Measurements from ENCODE around the gene LRRC8C. TPM values are rescaled to one million over a fixed set of nuclear protein-coding genes. Genes with fewer than 3 reads are reported as not detected.

Gene LRRC8C
- total and polyA plus RNA-seq, 2 of the 8 experiments (the other 6 are each of a cell fraction or from before 2014, with no cell fraction given): 1.1 to 2.1 TPM

DNA sequence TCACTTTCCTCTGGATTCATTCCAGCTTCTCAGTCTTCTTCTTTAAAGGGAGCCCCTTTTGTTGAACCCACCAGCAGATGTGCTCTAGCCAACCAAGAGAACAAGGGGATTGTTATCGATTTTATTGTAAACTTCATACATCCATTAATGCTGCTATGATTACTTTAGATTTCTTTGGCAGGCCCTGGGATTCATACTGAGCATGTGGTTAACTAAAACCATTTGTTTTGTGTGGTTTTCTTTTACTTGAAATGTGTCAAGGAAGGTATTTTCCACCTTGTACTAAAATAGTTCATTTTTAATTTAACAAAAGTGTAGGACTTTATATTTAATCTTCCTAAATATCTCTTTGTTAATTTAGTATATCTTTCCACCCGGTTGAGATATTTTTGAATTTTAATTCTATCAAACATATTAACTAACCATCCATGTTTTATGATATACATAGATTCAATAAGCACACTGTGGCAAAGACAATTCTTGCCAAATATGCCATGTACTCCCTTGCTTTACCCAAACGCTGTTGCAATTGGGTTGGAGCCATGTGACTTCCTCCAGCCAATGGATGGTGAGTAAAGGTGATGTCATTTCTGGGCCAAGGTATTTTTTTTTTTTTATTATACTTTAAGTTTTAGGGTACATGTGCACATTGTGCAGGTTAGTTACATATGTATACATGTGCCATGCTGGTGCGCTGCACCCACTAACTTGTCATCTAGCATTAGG, 113.7 kb downstream of the LRRC8C start (continued):
- TF ChIP-seq, protein P1, sequence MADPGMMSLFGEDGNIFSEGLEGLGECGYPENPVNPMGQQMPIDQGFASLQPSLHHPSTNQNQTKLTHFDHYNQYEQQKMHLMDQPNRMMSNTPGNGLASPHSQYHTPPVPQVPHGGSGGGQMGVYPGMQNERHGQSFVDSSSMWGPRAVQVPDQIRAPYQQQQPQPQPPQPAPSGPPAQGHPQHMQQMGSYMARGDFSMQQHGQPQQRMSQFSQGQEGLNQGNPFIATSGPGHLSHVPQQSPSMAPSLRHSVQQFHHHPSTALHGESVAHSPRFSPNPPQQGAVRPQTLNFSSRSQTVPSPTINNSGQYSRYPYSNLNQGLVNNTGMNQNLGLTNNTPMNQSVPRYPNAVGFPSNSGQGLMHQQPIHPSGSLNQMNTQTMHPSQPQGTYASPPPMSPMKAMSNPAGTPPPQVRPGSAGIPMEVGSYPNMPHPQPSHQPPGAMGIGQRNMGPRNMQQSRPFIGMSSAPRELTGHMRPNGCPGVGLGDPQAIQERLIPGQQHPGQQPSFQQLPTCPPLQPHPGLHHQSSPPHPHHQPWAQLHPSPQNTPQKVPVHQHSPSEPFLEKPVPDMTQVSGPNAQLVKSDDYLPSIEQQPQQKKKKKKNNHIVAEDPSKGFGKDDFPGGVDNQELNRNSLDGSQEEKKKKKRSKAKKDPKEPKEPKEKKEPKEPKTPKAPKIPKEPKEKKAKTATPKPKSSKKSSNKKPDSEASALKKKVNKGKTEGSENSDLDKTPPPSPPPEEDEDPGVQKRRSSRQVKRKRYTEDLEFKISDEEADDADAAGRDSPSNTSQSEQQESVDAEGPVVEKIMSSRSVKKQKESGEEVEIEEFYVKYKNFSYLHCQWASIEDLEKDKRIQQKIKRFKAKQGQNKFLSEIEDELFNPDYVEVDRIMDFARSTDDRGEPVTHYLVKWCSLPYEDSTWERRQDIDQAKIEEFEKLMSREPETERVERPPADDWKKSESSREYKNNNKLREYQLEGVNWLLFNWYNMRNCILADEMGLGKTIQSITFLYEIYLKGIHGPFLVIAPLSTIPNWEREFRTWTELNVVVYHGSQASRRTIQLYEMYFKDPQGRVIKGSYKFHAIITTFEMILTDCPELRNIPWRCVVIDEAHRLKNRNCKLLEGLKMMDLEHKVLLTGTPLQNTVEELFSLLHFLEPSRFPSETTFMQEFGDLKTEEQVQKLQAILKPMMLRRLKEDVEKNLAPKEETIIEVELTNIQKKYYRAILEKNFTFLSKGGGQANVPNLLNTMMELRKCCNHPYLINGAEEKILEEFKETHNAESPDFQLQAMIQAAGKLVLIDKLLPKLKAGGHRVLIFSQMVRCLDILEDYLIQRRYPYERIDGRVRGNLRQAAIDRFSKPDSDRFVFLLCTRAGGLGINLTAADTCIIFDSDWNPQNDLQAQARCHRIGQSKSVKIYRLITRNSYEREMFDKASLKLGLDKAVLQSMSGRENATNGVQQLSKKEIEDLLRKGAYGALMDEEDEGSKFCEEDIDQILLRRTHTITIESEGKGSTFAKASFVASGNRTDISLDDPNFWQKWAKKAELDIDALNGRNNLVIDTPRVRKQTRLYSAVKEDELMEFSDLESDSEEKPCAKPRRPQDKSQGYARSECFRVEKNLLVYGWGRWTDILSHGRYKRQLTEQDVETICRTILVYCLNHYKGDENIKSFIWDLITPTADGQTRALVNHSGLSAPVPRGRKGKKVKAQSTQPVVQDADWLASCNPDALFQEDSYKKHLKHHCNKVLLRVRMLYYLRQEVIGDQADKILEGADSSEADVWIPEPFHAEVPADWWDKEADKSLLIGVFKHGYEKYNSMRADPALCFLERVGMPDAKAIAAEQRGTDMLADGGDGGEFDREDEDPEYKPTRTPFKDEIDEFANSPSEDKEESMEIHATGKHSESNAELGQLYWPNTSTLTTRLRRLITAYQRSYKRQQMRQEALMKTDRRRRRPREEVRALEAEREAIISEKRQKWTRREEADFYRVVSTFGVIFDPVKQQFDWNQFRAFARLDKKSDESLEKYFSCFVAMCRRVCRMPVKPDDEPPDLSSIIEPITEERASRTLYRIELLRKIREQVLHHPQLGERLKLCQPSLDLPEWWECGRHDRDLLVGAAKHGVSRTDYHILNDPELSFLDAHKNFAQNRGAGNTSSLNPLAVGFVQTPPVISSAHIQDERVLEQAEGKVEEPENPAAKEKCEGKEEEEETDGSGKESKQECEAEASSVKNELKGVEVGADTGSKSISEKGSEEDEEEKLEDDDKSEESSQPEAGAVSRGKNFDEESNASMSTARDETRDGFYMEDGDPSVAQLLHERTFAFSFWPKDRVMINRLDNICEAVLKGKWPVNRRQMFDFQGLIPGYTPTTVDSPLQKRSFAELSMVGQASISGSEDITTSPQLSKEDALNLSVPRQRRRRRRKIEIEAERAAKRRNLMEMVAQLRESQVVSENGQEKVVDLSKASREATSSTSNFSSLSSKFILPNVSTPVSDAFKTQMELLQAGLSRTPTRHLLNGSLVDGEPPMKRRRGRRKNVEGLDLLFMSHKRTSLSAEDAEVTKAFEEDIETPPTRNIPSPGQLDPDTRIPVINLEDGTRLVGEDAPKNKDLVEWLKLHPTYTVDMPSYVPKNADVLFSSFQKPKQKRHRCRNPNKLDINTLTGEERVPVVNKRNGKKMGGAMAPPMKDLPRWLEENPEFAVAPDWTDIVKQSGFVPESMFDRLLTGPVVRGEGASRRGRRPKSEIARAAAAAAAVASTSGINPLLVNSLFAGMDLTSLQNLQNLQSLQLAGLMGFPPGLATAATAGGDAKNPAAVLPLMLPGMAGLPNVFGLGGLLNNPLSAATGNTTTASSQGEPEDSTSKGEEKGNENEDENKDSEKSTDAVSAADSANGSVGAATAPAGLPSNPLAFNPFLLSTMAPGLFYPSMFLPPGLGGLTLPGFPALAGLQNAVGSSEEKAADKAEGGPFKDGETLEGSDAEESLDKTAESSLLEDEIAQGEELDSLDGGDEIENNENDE (IDR thresholded peaks at IDR 0.05; ENCODE audit: insufficient replicate concordance, low read length): no peak
- TF ChIP-seq, protein P2, sequence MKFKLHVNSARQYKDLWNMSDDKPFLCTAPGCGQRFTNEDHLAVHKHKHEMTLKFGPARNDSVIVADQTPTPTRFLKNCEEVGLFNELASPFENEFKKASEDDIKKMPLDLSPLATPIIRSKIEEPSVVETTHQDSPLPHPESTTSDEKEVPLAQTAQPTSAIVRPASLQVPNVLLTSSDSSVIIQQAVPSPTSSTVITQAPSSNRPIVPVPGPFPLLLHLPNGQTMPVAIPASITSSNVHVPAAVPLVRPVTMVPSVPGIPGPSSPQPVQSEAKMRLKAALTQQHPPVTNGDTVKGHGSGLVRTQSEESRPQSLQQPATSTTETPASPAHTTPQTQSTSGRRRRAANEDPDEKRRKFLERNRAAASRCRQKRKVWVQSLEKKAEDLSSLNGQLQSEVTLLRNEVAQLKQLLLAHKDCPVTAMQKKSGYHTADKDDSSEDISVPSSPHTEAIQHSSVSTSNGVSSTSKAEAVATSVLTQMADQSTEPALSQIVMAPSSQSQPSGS (IDR thresholded peaks at IDR 0.05; ENCODE audit: low read length): no peak
- TF ChIP-seq SRF (IDR thresholded peaks at IDR 0.05; ENCODE audit: low read depth, low read length) (no peak), RBBP5 (IDR thresholded peaks at IDR 0.05; ENCODE audit: borderline replicate concordance, low read depth, low read length) (no peak)
- TF ChIP-seq, protein P3, sequence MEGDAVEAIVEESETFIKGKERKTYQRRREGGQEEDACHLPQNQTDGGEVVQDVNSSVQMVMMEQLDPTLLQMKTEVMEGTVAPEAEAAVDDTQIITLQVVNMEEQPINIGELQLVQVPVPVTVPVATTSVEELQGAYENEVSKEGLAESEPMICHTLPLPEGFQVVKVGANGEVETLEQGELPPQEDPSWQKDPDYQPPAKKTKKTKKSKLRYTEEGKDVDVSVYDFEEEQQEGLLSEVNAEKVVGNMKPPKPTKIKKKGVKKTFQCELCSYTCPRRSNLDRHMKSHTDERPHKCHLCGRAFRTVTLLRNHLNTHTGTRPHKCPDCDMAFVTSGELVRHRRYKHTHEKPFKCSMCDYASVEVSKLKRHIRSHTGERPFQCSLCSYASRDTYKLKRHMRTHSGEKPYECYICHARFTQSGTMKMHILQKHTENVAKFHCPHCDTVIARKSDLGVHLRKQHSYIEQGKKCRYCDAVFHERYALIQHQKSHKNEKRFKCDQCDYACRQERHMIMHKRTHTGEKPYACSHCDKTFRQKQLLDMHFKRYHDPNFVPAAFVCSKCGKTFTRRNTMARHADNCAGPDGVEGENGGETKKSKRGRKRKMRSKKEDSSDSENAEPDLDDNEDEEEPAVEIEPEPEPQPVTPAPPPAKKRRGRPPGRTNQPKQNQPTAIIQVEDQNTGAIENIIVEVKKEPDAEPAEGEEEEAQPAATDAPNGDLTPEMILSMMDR (IDR thresholded peaks at IDR 0.05; ENCODE audit: control extremely low read depth in 1 of 3, insufficient read depth in 1 of 3, low read depth in 1 of 3, low read length in 3 of 3): no peak

Data from H1 (cell line).